Measurements from ENCODE around the gene EPB41.
"Not testable (repeated sequence)": the region's sequence is repeated elsewhere in the genome, so short reads cannot be mapped to it uniquely, and the experiment has no call there.

The EPB41 gene

GRCh38 chr1:29050166-29050565, 135.8 kb downstream of the EPB41 start:
- DNase-seq (ENCODE audit: low read depth in 2 of 2) = no peak

- DNase-seq (ENCODE audit: low read depth in 2 of 2) = no peak
These were observed 137.7 kb downstream of the EPB41 start for GRCh38 chr1:29052100-29052499.

DNA sequence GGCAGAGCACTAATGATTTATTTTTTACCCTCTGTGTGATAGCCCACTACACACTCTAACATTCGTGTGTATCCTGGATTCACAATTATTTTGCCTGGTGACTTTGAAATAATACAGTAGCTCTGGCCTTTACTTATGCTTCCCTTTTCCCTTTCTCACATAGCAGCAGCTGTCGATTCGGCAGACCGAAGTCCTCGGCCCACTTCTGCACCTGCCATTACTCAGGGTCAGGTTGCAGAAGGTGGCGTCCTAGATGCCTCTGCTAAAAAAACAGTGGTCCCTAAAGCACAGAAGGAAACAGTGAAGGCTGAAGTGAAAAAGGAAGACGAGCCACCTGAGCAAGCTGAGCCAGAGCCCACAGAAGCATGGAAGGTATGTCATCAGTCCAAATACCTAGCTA, 138.6 kb downstream of the EPB41 start:
- DNase-seq (ENCODE audit: low read depth in 2 of 2) = no peak

DNA sequence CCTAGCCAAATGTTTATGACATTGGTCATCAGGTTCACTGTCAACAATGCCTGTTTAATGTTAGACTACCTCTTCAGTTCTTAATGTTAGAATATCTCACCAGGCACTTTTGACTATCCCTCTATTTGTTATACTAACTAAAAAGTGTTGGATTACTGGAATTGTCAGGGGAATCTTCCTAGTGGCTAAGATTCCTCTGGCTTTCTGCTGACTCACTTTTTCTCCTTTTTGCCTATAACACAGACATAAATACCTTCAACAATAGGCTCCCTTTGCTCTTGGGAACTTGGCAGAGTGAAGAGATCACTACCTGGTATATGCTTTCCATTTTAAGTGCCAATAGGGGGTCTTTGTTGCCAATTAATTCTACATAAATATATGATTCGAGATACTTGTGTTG, 140.8 kb downstream of the EPB41 start:
- no peak for DNase-seq (ENCODE audit: low read depth in 2 of 2)

DNA sequence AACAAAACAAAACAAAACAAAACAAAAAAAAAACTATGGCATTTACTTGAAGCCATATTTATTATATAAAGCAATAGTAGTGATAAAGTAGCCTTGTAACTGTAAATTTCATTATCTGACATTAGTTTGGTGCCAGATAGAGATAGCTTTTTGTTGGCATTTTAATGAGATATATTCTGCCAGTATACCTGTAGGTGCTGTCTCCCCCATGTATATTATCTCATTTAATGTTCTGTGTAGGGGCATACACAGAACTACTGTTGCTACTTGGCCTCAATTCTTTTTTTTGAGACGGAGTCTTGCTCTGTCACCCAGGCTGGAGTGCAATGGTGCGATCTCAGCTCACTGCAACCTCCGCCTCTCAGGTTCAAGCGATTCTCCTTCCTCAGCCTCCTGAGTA, 141.9 kb downstream of the EPB41 start:
- no peak for DNase-seq (ENCODE audit: low read depth in 2 of 2)

DNA sequence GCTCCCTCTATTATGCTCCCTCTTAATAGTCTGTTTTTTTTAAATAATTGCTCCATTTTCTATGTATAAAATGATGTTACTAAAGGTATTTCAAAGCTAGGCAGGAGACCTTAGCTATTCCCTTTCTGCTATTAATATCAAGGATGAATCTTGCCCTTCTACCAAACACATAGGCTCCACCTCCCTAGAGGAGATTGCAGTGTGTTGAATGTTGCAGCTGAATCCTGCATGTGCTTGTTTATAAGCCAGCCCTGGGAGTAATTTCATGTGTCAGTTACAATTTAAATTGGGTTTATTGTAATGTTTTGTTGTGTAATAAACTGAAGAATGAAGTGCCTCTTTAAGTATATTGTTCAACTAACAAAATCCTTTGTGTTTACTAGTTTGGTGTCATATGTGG, 143.3 kb downstream of the EPB41 start:
- no peak for DNase-seq (ENCODE audit: low read depth in 2 of 2)

- DNase-seq (ENCODE audit: low read depth in 2 of 2) = no peak
These were observed 148.0 kb downstream of the EPB41 start for GRCh38 chr1:29062157-29062942.

GRCh38 chr1:29064064-29064463, 149.7 kb downstream of the EPB41 start:
- DNase-seq (ENCODE audit: low read depth in 2 of 2) = no peak

GRCh38 chr1:29077155-29077554, 162.8 kb downstream of the EPB41 start:
- no peak for DNase-seq (ENCODE audit: low read depth in 2 of 2)

DNA sequence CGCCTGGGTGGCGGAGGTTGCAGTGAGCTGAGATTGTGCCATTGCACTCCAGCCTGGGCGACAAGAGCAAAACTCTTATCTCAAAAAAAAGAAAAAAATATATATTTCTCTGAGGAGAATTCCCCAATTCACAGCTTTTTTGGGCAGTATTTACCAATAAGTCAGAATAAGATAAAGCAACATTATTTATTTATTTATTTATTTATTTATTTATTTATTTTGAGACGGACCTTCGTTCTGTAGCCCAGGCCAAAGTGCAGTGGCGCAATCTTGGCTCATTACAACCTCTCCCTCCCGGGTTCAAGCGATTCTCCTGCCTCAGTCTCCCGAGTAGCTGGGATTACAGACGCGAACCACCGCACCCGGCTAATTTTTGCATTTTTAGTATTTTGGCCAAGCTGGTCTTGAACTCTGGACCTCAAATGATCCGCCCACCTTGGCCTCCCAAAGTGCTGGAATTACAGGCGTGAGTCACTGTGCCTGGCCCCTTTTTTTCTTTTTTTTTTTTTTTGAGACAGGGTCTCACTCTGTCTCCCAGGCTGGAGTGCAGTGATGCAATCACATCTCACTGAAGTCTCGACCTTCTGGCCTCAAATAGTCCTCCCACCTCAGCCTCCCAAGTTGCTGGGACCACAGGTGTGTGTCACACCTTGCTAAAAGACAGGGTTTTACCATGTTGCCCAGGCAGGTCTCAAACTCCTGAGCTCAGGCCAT, 165.7 kb downstream of the EPB41 start:
- not testable (repeated sequence) for DNase-seq (ENCODE audit: low read depth in 2 of 2)

GRCh38 chr1:29081201-29081600, 166.8 kb downstream of the EPB41 start:
- DNase-seq (ENCODE audit: low read depth in 2 of 2) = no peak

DNA sequence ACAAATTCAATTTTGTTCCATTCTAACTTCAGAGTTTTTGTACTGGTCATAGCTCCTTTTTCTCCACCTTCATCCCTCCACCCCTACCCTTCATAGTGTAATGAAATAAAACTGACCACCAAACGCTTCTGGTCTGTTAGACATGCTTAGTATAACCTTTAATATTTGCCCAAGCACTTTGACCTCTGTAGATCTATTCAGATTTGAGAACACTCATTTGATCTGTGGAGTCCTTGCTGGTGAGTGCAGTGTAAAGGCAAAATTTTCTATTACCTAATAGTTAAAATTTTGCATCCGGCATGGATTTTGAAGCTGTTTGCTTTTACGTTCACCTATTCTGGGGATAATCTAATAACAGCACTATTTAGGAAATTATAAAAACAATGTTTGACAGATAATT, 168.2 kb downstream of the EPB41 start:
- no peak for DNase-seq (ENCODE audit: low read depth in 2 of 2)

DNA sequence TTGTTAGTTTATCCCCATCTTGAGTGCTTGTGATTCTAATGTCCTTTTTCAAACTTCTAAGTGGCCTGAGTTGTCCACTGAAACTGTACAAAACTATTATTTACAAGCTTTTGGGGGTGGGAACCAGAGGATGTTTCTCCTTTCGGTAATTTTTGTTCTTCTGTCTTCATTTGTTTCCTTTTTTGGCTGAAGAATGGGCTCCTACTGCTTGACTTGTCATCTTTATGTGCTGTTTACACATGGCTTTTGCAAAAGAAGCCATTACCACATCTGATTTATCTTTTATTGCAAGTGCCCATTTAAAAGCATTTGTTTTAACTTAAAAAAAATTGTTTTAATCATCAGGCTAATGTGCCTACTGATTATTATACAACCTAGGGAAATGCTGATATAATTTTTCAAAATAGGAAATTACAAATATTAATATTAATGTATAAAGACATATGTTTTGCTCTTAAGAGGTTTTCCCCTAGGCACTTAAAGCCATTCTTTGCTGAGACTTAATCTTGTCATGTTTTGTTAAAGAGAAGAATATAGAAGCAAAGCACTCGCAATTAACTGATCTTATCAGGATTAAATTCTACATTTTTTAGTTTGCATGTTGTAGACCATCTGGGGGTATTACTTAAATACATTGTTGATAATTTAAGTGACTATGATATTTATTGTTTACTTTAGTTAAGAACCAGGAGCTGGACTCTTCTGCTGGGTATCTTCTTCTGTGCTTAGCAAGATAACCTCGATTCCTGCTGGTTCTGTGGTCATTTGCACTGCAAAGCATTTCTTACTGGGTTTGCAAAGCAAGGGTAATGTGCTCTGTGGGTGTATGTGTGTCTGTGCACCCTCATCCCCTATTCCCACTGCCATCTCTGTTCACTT, 169.2 kb downstream of the EPB41 start:
- no peak for DNase-seq (ENCODE audit: low read depth in 2 of 2)

DNA sequence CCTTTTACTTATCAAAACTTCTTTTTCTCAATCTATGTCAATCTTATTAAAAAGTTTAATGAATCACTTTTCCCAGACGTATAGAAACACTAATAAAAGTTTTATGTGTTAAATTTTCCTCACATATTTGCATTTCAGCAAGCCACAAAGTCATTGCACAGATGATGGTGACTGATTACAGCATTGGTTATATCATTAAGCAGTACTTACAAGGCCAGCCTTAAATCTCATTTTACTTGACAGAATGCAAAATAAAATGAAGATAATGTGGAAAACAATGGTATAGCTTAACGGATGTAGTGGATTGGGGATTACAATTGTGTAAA, 169.8 kb downstream of the EPB41 start:
- DNase-seq (ENCODE audit: low read depth in 2 of 2) = no peak

DNA sequence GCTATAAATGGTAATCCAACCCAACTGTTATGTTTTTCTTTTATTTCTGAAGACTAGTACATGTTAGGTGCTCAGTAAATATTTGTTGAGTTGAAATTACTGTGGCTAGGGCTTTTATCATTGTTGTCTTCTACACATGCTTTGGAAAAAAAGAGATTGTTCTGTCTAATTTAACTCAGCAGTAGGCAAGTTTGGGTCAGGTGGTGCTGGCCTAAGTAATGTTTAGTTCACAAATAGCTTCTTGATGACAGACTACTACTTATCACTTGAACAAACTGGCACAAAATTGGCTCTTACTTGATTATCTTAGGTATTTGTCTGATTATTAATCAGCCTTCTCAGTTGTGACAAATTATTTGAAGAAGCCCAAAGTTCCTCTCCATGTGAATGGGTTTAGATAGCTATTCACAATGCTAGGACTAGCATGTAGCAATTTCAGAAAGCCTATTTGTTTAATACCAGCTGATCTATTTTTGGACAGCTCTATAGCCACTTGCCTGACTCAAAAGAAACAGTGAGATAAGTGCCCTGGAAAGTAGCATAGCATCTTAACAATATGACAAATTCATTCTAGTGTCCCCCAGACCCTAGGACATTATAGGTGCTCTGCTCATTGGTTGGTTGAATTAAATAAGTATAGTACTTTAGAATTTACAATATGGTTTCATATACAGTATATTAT, 176.7 kb downstream of the EPB41 start:
- DNase-seq (ENCODE audit: low read depth in 2 of 2) = no peak

DNA sequence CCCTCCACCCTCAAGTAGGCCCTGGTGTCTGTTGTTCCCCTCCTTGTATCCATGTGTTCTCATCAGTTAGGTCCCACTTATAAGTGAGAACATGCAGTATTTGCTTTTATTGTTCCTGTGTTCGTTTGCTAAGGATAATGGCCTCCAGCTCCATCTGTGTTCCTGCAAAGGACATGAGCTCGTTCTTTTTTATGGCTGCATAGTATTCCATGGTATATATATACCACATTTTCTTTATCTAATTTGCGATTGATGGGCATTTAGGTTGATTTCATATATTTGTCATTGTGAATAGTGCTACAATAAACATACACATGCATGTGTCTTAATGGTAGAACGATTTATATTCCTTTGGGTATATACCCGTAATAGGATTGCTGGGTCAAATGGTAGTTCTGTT, 178.3 kb downstream of the EPB41 start:
- DNase-seq (ENCODE audit: low read depth in 2 of 2) = not testable (repeated sequence)

GRCh38 chr1:29094433-29094832, 180.1 kb downstream of the EPB41 start:
- DNase-seq (ENCODE audit: low read depth in 2 of 2) = no peak

DNA sequence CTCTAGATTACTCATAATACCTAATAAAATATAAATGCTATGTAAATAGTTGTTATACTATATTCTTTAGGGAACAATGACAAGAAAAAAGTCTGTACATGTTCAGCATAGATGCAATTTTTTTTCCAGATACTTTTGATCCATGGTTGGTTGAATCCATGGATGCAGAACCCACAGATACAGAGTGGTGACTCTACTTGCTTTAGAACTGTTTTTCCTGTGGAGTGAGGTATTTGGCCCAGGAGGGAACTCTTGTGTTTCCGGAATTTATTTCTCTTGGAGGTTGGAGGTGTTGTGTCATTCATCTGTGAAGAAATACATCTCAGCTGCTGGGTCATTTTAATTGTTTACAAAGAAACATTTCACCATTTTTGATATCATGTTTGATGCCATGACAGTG, 180.6 kb downstream of the EPB41 start:
- DNase-seq (ENCODE audit: low read depth in 2 of 2) = no peak

GRCh38 chr1:29096231-29096886, 182.0 kb downstream of the EPB41 start:
- no peak for DNase-seq (ENCODE audit: low read depth in 2 of 2)

GRCh38 chr1:29099286-29099685, 184.9 kb downstream of the EPB41 start:
- DNase-seq (ENCODE audit: low read depth in 2 of 2) = no peak

GRCh38 chr1:29100487-29100886, 186.1 kb downstream of the EPB41 start:
- DNase-seq (ENCODE audit: low read depth in 2 of 2) = no peak
